ENCODE results near the gene MYO18A.

Gene MYO18A

GRCh38 chr17:29124135-29124924 is 55.9 kb downstream of the MYO18A start:
- Histone ChIP-seq H2AFZ (no peak overlapping the region), H3K79me2 (peaks cover 16% of the 10 kb centered on the region), H3K27me3 (ENCODE audit: control insufficient read depth, insufficient read depth, low read length) (no peaks in the 10 kb centered on the region), H3K4me1 (no peaks in the 10 kb centered on the region), H3K9ac (no peak overlapping the region), H3K4me3 (ENCODE audit: low read depth, low read length) (no peak overlapping the region), H3K27ac (no peak overlapping the region), H3K36me3 (ENCODE audit: control insufficient read depth, insufficient read depth, low read length) (no peaks in the 10 kb centered on the region), H3K9me3 (ENCODE audit: control insufficient read depth, low read length) (no peaks in the 10 kb centered on the region), H3K4me2 (ENCODE audit: low read length) (no peak overlapping the region)
- peak; percentile 81 for TF ChIP-seq CTCF (IDR thresholded peaks at IDR 0.05)

GRCh38 chr17:29123111-29123510 is 57.1 kb downstream of the MYO18A start:
- H3K27ac ChIP-seq, result no peak overlapping the region
- no peak overlapping the region for H3K4me3 ChIP-seq (ENCODE audit: low read depth, low read length)
- no peak overlapping the region for H3K4me2 ChIP-seq (ENCODE audit: low read length)
- H3K9me3 ChIP-seq (ENCODE audit: control insufficient read depth, low read length), result no peaks in the 10 kb centered on the region
- H3K36me3 ChIP-seq (ENCODE audit: control insufficient read depth, insufficient read depth, low read length), result no peaks in the 10 kb centered on the region
- no peaks in the 10 kb centered on the region for H3K4me1 ChIP-seq
- no peak for TF ChIP-seq CTCF (IDR thresholded peaks at IDR 0.05)
- no peaks in the 10 kb centered on the region for H3K27me3 ChIP-seq (ENCODE audit: control insufficient read depth, insufficient read depth, low read length)
- H2AFZ ChIP-seq, result no peak overlapping the region
- H3K9ac ChIP-seq, result no peak overlapping the region
- H3K79me2 ChIP-seq, result peaks cover 16% of the 10 kb centered on the region

GRCh38 chr17:29121442-29121841 is 58.8 kb downstream of the MYO18A start:
- Histone ChIP-seq H3K36me3 (ENCODE audit: control insufficient read depth, insufficient read depth, low read length) (no peaks in the 10 kb centered on the region), H2AFZ (no peak overlapping the region), H3K79me2 (peaks cover 16% of the 10 kb centered on the region)

GRCh38 chr17:29120433-29120832 is 59.8 kb downstream of the MYO18A start:
- Histone ChIP-seq H3K4me1 (no peaks in the 10 kb centered on the region), H3K4me3 (ENCODE audit: low read depth, low read length) (no peak overlapping the region), H3K4me2 (ENCODE audit: low read length) (no peak overlapping the region), H3K79me2 (peaks cover 16% of the 10 kb centered on the region), H2AFZ (no peak overlapping the region), H3K27me3 (ENCODE audit: control insufficient read depth, insufficient read depth, low read length) (no peaks in the 10 kb centered on the region), H3K36me3 (ENCODE audit: control insufficient read depth, insufficient read depth, low read length) (no peaks in the 10 kb centered on the region), H3K27ac (no peak overlapping the region), H3K9ac (no peak overlapping the region), H3K9me3 (ENCODE audit: control insufficient read depth, low read length) (no peaks in the 10 kb centered on the region)
- TF ChIP-seq CTCF (IDR thresholded peaks at IDR 0.05), result no peak

More at GRCh38 chr17:29121442-29121841, 58.8 kb downstream of the MYO18A start:
- Histone ChIP-seq H3K9me3 (ENCODE audit: control insufficient read depth, low read length) (no peaks in the 10 kb centered on the region), H3K9ac (no peak overlapping the region), H3K4me3 (ENCODE audit: low read depth, low read length) (no peak overlapping the region), H3K4me2 (ENCODE audit: low read length) (no peak overlapping the region), H3K27me3 (ENCODE audit: control insufficient read depth, insufficient read depth, low read length) (no peaks in the 10 kb centered on the region), H3K27ac (no peak overlapping the region), H3K4me1 (no peaks in the 10 kb centered on the region)
- TF ChIP-seq CTCF (IDR thresholded peaks at IDR 0.05), result no peak

- no peak for TF ChIP-seq CTCF (IDR thresholded peaks at IDR 0.05)
- no peaks in the 10 kb centered on the region for H3K27me3 ChIP-seq (ENCODE audit: control insufficient read depth, insufficient read depth, low read length)
- H3K4me1 ChIP-seq, result no peaks in the 10 kb centered on the region
- no peak overlapping the region for H2AFZ ChIP-seq
- H3K4me2 ChIP-seq (ENCODE audit: low read length), result no peak overlapping the region
- peaks cover 16% of the 10 kb centered on the region for H3K79me2 ChIP-seq
- no peaks in the 10 kb centered on the region for H3K36me3 ChIP-seq (ENCODE audit: control insufficient read depth, insufficient read depth, low read length)
- H3K9me3 ChIP-seq (ENCODE audit: control insufficient read depth, low read length), result no peaks in the 10 kb centered on the region
- H3K4me3 ChIP-seq (ENCODE audit: low read depth, low read length), result no peak overlapping the region
- H3K27ac ChIP-seq, result no peak overlapping the region
- no peak overlapping the region for H3K9ac ChIP-seq
These were observed 60.9 kb downstream of the MYO18A start for GRCh38 chr17:29119265-29119664.

Data from parathyroid adenoma (tissue), 2 donors.